Activated T-helper 1 cell treated with Interleukin-2 at 50 U/mL for 16 hours (primary cell): ENCODE data around the gene FBRSL1.
"Not testable (repeated sequence)": the region's sequence is repeated elsewhere in the genome, so short reads cannot be mapped to it uniquely, and the experiment has no call there.

Experiments
- DNase-seq: peaks from one replicate; pipeline ENCODE4 v3.0.0-alpha.2; 2020; ENCODE audit warnings: low read depth

The FBRSL1 gene

GRCh38 chr12:132525833-132526455 lies 36.0 kb downstream of the FBRSL1 start:
- no peak for DNase-seq

DNA sequence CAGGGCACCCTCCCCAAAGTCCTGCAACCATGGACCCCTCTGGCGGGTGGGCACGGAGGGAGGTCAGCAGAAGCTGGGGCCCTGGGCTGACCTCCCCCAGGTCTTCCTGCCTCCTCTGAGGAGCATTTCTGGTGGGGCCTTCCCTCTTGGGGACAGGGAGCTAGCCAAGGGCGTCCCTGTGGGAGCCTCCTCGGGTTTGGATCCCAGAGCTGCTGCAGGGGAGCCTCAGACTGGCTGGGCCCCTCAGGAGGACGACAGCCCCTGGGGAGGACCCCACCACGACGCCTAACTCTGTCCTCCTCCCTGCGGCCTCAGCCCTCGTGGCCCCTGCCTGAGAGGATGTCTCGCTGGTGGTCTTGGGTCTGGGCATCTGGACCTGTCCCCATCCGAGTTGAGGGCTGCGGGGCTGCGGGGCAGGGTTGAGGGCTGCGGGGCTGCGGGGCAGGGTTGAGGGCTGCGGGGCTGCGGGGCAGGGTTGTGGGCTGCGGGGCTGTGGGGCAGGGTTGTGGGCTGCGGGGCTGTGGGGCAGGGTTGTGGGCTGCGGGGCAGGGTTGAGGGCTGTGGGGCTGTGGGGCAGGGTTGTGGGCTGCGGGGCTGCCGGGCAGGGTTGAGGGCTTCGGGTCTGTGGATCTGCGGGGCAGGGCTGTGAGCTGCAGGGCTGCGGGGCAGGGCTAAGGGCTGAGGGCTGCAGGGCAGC lies 37.4 kb downstream of the FBRSL1 start:
- no peak for DNase-seq

- DNase-seq = no peak
Observed at GRCh38 chr12:132527883-132528264, 37.9 kb downstream of the FBRSL1 start.

- no peak for DNase-seq
Observed at GRCh38 chr12:132528564-132529106, 38.7 kb downstream of the FBRSL1 start.

DNA sequence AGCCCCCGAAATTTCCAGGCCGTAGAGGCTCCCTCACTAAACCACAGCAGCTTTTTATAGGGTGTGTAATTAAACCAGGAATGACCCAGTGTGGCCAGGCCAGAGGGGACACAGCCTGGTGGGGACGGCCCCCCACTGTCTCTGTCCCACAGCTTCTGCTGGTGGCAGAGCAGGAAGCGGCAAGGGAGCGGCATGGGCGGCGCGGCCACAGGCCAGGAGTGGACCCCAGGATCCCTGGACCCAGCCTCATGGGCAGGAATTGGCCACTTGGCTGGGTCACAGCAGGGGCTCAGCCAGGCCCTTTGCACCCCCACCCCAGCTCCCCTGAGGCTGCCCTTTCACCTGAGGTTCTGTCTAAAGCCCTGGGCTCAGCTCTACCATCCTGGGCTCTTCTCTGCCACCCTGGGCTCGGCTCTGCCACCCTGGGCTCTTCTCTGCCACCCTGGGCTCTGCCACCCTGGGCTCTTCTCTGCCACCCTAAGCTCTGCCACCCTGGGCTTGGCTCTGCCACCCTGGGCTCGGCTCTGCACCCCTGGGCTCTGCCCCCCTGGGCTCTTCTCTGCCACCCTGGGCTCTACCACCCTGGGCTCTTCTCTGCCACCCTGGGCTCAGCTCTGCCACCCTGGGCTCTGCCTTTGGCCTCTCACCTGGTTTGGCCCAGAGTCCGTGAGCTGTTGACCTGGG lies 39.3 kb downstream of the FBRSL1 start:
- no peak for DNase-seq

- DNase-seq = no peak
Observed at GRCh38 chr12:132529906-132530305, 40.0 kb downstream of the FBRSL1 start.

- DNase-seq = no peak
Observed at GRCh38 chr12:132530447-132530846, 40.5 kb downstream of the FBRSL1 start.

GRCh38 chr12:132530851-132531250 lies 40.9 kb downstream of the FBRSL1 start:
- DNase-seq = no peak

GRCh38 chr12:132532711-132533583 lies 43.0 kb downstream of the FBRSL1 start:
- not testable (repeated sequence) for DNase-seq

GRCh38 chr12:132533584-132533958 lies 43.6 kb downstream of the FBRSL1 start:
- DNase-seq = no peak

DNA sequence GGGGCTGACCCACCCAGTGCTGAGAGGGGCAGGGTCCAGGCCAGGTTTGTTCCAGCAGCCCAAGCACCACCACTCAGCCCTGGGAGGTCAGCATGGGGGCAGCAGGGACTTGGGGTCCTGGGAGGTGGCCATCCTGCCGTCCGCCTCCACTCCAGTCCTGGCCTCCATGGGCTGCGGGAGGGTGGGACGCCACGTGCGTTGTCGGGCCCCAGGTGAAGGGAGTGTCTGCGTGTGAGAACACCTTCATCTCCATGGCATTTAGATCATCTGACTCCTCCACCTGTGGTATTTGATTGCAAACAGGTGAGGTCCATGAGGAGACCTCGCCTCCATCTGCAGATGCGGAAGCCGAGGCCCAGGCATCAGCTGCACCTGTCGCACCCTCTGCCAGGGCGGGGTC lies 44.1 kb downstream of the FBRSL1 start:
- no peak for DNase-seq

- no peak for DNase-seq
Observed at GRCh38 chr12:132535019-132535418, 45.1 kb downstream of the FBRSL1 start.

GRCh38 chr12:132536102-132536876 lies 46.3 kb downstream of the FBRSL1 start:
- DNase-seq = no peak

GRCh38 chr12:132537049-132537448 lies 47.1 kb downstream of the FBRSL1 start:
- no peak for DNase-seq

DNA sequence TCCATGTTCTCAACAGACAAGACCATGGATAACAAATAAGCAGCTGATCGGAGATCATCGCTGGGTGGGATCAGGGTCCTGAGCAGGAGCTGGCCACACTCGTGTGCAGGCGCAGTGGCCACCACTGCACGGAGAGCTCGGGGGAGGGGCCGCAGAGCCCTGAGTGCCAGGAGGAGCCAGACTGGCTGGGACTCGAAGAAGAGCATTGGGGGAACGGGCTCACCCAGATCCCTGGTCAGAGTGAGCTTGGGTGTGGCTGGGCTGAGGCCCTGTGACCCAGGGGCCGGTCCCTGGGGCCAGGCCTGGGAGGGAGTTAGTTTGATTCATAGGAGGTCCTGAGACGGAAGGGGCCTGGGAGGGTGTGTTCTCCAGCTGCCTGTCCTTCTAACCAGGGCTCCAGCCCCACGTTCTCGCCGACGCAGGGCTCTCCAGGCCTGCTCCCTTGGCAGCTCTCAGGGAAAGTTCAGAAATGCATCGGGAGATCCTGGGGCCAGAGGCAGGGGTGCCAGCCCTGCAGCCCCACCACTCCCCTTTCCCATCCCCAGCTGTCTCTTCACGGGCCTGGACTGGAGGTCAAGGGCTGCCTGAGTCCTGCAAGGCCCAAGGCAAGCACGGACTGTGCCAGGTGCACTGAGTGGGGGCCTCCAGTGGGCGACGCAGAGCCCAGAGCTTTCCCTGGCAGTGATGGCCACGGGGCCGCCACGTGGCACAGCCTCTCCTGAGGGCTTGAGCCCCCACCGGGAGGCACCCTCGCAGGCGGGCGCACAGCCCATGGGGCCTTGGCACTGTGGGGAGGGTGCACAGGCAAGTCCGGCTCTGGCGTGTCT lies 48.1 kb downstream of the FBRSL1 start:
- no peak for DNase-seq

DNA sequence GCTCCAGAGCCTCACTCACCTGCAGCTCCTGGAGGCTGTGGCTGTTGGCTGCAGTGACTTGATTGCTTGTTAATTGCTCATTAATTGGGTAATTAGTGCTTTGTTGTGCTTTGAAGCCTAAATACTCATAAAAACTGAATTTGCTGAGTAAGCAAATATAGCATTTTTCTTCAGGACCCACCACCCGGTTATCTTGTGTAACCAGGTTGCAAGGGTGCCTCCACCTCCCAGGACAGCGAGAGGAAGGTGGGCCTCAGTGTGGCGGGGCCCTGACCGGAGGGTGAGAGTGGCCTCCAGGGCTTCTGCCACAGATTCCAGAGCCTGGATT lies 48.7 kb downstream of the FBRSL1 start:
- no peak for DNase-seq

DNA sequence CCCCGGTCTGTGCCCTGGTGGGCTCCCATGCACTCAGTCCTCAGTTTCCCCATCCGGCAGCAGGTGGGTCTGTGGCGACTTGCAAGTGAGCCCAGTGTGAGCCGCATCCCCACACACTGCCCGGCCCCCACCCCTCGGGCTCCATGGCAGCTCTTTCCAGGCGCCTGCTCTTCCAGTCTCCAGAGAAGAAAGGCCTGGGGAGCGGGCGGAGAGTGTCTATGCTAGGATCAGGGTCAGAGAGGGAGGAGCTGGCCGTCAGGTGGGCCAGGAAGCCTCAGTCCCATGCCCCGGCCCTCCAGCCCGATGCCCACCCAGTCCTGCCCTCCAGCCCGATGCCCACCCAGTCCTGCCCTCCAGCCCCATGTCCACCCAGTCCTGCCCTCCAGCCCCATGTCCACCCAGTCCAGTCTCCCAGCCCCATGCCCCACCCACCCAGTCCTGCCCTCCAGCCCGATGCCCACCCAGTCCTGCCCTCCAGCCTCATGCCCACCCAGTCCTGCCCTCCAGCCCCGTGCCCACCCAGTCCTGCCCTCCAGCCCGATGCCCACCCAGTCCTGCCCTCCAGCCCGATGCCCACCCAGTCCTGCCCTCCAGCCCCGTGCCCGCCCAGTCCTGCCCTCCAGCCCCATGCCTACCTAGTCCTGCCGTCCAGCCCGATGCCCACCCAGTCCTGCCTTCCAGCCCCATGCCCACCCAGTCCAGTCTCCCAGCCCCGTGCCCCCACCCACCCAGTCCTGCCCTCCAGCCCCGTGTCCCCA lies 49.2 kb downstream of the FBRSL1 start:
- no peak for DNase-seq

- no peak for DNase-seq
Observed at GRCh38 chr12:132540436-132540835, 50.5 kb downstream of the FBRSL1 start.

DNA sequence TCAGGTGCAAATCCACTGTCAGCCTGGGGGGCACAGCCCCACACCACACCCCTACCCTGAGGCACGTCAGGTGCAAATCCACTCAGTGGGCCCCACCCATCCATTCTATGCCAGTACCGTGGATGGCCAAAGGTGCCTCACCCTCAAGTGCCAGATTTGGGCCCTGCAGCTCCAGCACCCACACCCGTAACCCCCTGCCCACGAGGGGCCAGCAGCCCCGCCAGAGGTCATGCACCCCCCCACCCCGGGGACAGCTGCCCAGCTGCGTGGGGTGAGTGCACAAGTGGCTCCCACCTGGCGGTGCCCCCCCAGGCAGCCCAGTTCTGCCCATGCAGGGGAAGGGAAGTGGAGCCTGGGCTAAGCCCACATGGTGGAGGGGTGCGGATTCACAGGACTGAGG lies 51.2 kb downstream of the FBRSL1 start:
- DNase-seq = no peak

GRCh38 chr12:132541996-132542395 lies 52.0 kb downstream of the FBRSL1 start:
- no peak for DNase-seq
